Chondrocyte (in vitro differentiated cells): Measurements from ENCODE around the gene GET3. TPM values are rescaled to one million over a fixed set of nuclear protein-coding genes. Genes with fewer than 3 reads are reported as not detected.
A peak's percentile ranks its signal among the peaks of the same experiment; 100 is the strongest.

ENCODE experiments used
- DNase-seq: peaks from one replicate; pipeline ENCODE4 v3.0.0; 2021; ENCODE audit warnings: mixed read lengths, low spot score
- H3K27ac Mint-ChIP-seq: one replicate; pipeline ENCODE4 v1.8.0; 2021; ENCODE audit warnings: mild to moderate bottlenecking, moderate library complexity, mixed read lengths; ENCODE audit not compliant: unreplicated experiment
- H3K27me3 Mint-ChIP-seq: 2 replicates; pipeline ENCODE4 v1.8.0; 2021; ENCODE audit warnings: low read depth, mixed read lengths
- H3K36me3 Mint-ChIP-seq: 2 replicates; pipeline ENCODE4 v1.8.0; 2021; ENCODE audit warnings: low read depth, mixed read lengths
- H3K4me1 Mint-ChIP-seq: 2 replicates; pipeline ENCODE4 v1.8.0; 2021; ENCODE audit warnings: low read depth, mild to moderate bottlenecking, mixed read lengths
- H3K4me3 Mint-ChIP-seq: one replicate; pipeline ENCODE4 v1.8.0; 2021; ENCODE audit warnings: mild to moderate bottlenecking, moderate library complexity, mixed read lengths; ENCODE audit not compliant: unreplicated experiment
- H3K9me3 Mint-ChIP-seq: 2 replicates; pipeline ENCODE4 v1.8.0; 2021; ENCODE audit warnings: low read depth, mixed read lengths
- CTCF ChIP-seq: fragments of 200-600 bp; sonication (generic); IDR thresholded peaks from 2 replicates; pipeline ENCODE4 v1.5.0; 2021; ENCODE audit warnings: antibody characterized with exemption, mild to moderate bottlenecking, moderate library complexity
- total RNA-seq: library from RNA; stranded (reverse); gene quantifications from 3 replicates; pipeline ENCODE4 v1.2.1, GENCODE V29; 2021

GET3 gene
- total RNA-seq, 1 donor from 2014 or later = 48.8 TPM

DNA sequence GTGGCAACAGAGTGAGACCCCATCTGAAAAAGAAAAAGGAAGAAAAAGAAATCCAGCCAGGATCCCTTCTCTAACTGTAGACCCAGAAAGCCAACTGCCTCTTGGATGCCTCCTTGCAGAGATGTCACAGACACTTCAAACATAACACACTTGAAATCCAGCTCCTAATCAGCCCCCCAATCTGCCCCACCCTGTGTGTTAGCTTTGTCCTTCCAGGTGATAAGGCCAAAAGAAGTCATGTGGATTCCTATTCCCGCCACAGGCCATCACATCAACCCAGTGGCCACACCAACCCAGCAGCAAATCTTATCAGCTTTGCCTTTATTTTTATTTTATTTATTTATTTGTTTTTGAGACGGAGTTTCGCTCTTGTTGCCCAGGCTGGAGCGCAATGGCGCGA is 22.4 kb downstream of the GET3 start:
- DNase-seq = no peak
- TF ChIP-seq CTCF = no peak
- no peak overlapping the region for H3K4me3 Mint-ChIP-seq
- peaks cover 10% of the 10 kb centered on the region for H3K4me1 Mint-ChIP-seq
- H3K27me3 Mint-ChIP-seq = no peaks in the 10 kb centered on the region
- peaks cover 7% of the 10 kb centered on the region for H3K36me3 Mint-ChIP-seq
- H3K27ac Mint-ChIP-seq = no peak overlapping the region
- no peaks in the 10 kb centered on the region for H3K9me3 Mint-ChIP-seq

DNA sequence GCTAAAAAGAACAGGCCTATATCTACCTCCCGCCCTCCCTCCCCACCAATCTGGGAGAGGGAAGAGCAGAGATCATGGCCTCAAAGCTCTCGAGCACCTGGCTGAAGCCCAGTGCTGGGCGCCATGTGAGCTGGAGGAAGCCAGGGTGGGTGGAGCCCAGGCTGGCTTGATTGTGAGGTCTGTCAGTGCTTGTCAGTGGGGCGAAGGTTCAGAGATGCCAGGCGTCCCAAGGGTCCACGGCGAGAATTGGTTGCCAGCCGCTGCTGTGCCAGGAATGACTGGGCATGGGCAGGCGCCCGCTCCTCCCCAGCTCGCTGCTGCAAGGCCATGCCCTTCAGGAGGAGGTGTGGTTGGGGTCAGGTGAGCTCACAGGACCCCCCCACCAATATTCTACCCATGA is 25.8 kb downstream of the GET3 start:
- Mint-ChIP-seq H3K36me3 (peaks cover 10% of the 10 kb centered on the region), H3K4me1 (peaks cover 9% of the 10 kb centered on the region), H3K27me3 (no peaks in the 10 kb centered on the region), H3K9me3 (no peaks in the 10 kb centered on the region), H3K4me3 (no peak overlapping the region), H3K27ac (no peak overlapping the region)
- no peak for DNase-seq
- no peak for TF ChIP-seq CTCF

- peaks cover 10% of the 10 kb centered on the region for H3K36me3 Mint-ChIP-seq
- H3K9me3 Mint-ChIP-seq = no peaks in the 10 kb centered on the region
- DNase-seq = no peak
- TF ChIP-seq CTCF = no peak
- no peaks in the 10 kb centered on the region for H3K27me3 Mint-ChIP-seq
- H3K27ac Mint-ChIP-seq = no peak overlapping the region
- H3K4me3 Mint-ChIP-seq = no peak overlapping the region
- H3K4me1 Mint-ChIP-seq = peaks cover 7% of the 10 kb centered on the region
Observed at GRCh38 chr19:12764698-12765097, 27.4 kb downstream of the GET3 start.

- TF ChIP-seq CTCF = peak; percentile 84
- peaks cover 12% of the 10 kb centered on the region for H3K36me3 Mint-ChIP-seq
- H3K27ac Mint-ChIP-seq = no peak overlapping the region
- peaks cover 3% of the 10 kb centered on the region for H3K4me1 Mint-ChIP-seq
- H3K4me3 Mint-ChIP-seq = peak overlapping the region; percentile 75
- no peak for DNase-seq
- H3K27me3 Mint-ChIP-seq = no peaks in the 10 kb centered on the region
- H3K9me3 Mint-ChIP-seq = no peaks in the 10 kb centered on the region
Observed at GRCh38 chr19:12766051-12766521, 28.8 kb downstream of the GET3 start.

DNA sequence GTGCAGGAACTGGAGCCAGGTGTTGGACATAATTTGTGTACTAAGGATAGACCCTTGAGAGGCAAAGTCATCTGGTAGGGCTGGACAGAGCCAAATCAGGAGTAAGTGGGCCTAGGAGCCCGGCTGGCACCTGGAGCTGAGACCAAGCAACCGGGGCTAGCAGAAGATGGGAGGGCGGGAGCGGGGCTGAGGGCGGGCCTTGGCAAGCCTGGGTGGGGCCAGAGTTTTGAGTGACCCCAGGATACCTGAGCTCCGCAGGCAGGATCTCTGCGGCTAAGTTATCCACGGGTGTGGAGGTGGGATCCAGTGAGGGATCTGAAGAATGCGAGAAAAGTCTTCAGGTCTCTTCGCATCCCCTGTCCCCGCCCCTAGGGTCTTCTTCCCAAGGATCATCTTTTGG is 29.9 kb downstream of the GET3 start:
- H3K27me3 Mint-ChIP-seq = no peaks in the 10 kb centered on the region
- no peaks in the 10 kb centered on the region for H3K9me3 Mint-ChIP-seq
- no peak for DNase-seq
- no peak overlapping the region for H3K27ac Mint-ChIP-seq
- H3K4me3 Mint-ChIP-seq = no peak overlapping the region
- peaks cover 10% of the 10 kb centered on the region for H3K36me3 Mint-ChIP-seq
- H3K4me1 Mint-ChIP-seq = peaks cover 3% of the 10 kb centered on the region
- TF ChIP-seq CTCF = no peak
